Measurements from ENCODE around the gene HEPACAM. TPM values are rescaled to one million over a fixed set of nuclear protein-coding genes. Genes with fewer than 3 reads are reported as not detected.
A peak's percentile ranks its signal among the peaks of the same experiment; 100 is the strongest.

Gene HEPACAM
- total RNA-seq, 1 experiment from 2014 or later, result not detected

- TF ChIP-seq CTCF (conservative IDR thresholded peaks at IDR 0.05), result peak; percentile 87
- no peaks in the 10 kb centered on the region for H3K9me3 ChIP-seq (ENCODE audit: control insufficient read depth, low read depth, low read length)
- no peak overlapping the region for H3K27ac ChIP-seq (ENCODE audit: insufficient read length, low read depth, low read length)
- H3K4me1 ChIP-seq (ENCODE audit: insufficient read depth, low read length), result no peaks in the 10 kb centered on the region
- no peak overlapping the region for H3T11ph ChIP-seq (ENCODE audit: low read length)
- H3K79me1 ChIP-seq (ENCODE audit: insufficient read depth, low read depth, low read length, poor library complexity, severe bottlenecking), result no peaks in the 10 kb centered on the region
- H3K9ac ChIP-seq (ENCODE audit: extremely low read depth, insufficient read length, low read length), result no peak overlapping the region
- no peak overlapping the region for H4K91ac ChIP-seq (ENCODE audit: insufficient read length, low read depth, low read length)
- no peak overlapping the region for H3K56ac ChIP-seq (ENCODE audit: insufficient read length, low read depth, low read length)
- H2BK15ac ChIP-seq (ENCODE audit: low read depth, low read length), result no peak overlapping the region
- no peak overlapping the region for H2BK5ac ChIP-seq (ENCODE audit: insufficient read length, low read length)
- Mint-ChIP-seq H3K4me3 (peak overlapping the region; percentile 82 to 89), H3K27me3 (ENCODE audit: low read depth) (peaks cover 50% of the 10 kb centered on the region), H3K27ac (peak overlapping the region in 2 of 3 experiments; percentile 66 to 92; a peak in 3 of 7 replicates), H3K36me3 (ENCODE audit: insufficient read depth in 1 of 3, low read depth in 3 of 3) (no peaks in the 10 kb centered on the region; a peak in 2 of 7 replicates), H3K4me1 (peaks cover 20 to 28% of the 10 kb centered on the region in 2 experiments), H3K9me3 (peaks cover 0 to 3% of the 10 kb centered on the region in 2 experiments; a peak in 1 of 5 replicates)
- no peak overlapping the region for H4K5ac ChIP-seq (ENCODE audit: insufficient read length, low read depth, low read length)
- H3K23me2 ChIP-seq (ENCODE audit: insufficient read length, low read depth, low read length, poor library complexity, severe bottlenecking), result peaks cover 6% of the 10 kb centered on the region
- no peak overlapping the region for H3K23ac ChIP-seq (ENCODE audit: insufficient read length, low read depth, low read length)
- no peak overlapping the region for H4K8ac ChIP-seq (replicated peaks; ENCODE audit: insufficient read length, low read depth, low read length)
- peaks cover 17% of the 10 kb centered on the region; the same call in 1 of the 2 replicates for H3K27me3 ChIP-seq (ENCODE audit: insufficient read depth, low read length)
- H2AFZ ChIP-seq (ENCODE audit: low read length), result no peak overlapping the region
- H2AK5ac ChIP-seq (ENCODE audit: insufficient read length, low read length), result no peak overlapping the region
- peak; percentile 95 for DNase-seq
- H3K4ac ChIP-seq (ENCODE audit: low read depth, low read length), result no peak overlapping the region
- peak overlapping the region; percentile 59; the same call in 1 of the 2 replicates for H3K14ac ChIP-seq (ENCODE audit: insufficient read depth, low read length)
- H3K18ac ChIP-seq (ENCODE audit: insufficient read length, low read depth, low read length), result peak overlapping the region; percentile 47
- H2BK12ac ChIP-seq (ENCODE audit: insufficient read length, low read depth, low read length), result no peak overlapping the region
- no CpG with 5 or more reads among the region's 69 CpGs for WGBS (ENCODE audit: extremely low coverage, insufficient read length, low lambda C conversion rate)
- H2BK120ac ChIP-seq (ENCODE audit: low read depth, low read length, poor library complexity, severe bottlenecking), result no peak overlapping the region
- H3K79me2 ChIP-seq (ENCODE audit: insufficient read depth, low read length), result no peaks in the 10 kb centered on the region
- H2BK20ac ChIP-seq (ENCODE audit: low read depth, low read length, poor library complexity, severe bottlenecking), result no peak overlapping the region
- no peaks in the 10 kb centered on the region for H4K20me1 ChIP-seq (ENCODE audit: control insufficient read depth, insufficient read depth, insufficient read length)
- peak overlapping the region; percentile 61 for H3K4me2 ChIP-seq (ENCODE audit: insufficient read depth, insufficient read length, low read length)
Observed at GRCh38 chr11:124875943-124876817, 59.7 kb downstream of the HEPACAM start.

Measured in H9 (cell line).